MCF 10A (cell line): ENCODE data around the gene CCDC12. TPM values are rescaled to one million over a fixed set of nuclear protein-coding genes. Genes with fewer than 3 reads are reported as not detected.

Source experiments
- BruUV-seq: library from RNA; stranded (reverse); fragments of 400-500 nt; replicated peaks from 2 replicates; lab custom pipeline; 2021; lab: Mats Ljungman, UMichigan
- CTCF ChIA-PET: fragments of 300-600 bp; sonication (Branson Sonifier 250); formaldehyde crosslinking; extraction: SDS; loops from one replicate; lab custom pipeline; 2021; ENCODE audit warnings: antibody characterized with exemption, inconsistent platforms; lab: Yijun Ruan, JAX
- POLR2A ChIA-PET: fragments of 300-600, 350-650 bp; sonication (Branson Sonifier 250); formaldehyde crosslinking; extraction: SDS; loops from one replicate; lab custom pipeline; 2020; ENCODE audit warnings: antibody characterized with exemption, inconsistent platforms; lab: Yijun Ruan, JAX
- DNase-seq: peaks from one replicate; pipeline ENCODE4 v3.0.0-alpha.2; 2018; ENCODE audit not compliant: unreplicated experiment
- H3K27ac Mint-ChIP-seq: one replicate; pipeline ENCODE4 v1.8.0; 2022; ENCODE audit warnings: mild to moderate bottlenecking, low read depth, mixed read lengths; ENCODE audit not compliant: unreplicated experiment
- H3K27me3 Mint-ChIP-seq: one replicate; pipeline ENCODE4 v1.8.0; 2022; ENCODE audit warnings: mixed read lengths; ENCODE audit not compliant: insufficient read depth, unreplicated experiment
- H3K36me3 Mint-ChIP-seq: one replicate; pipeline ENCODE4 v1.8.0; 2022; ENCODE audit warnings: mild to moderate bottlenecking, moderate library complexity, mixed read lengths; ENCODE audit not compliant: insufficient read depth, unreplicated experiment
- H3K4me1 Mint-ChIP-seq: one replicate; pipeline ENCODE4 v1.8.0; 2022; ENCODE audit warnings: mixed read lengths; ENCODE audit not compliant: insufficient read depth, unreplicated experiment
- H3K4me3 Mint-ChIP-seq: one replicate; pipeline ENCODE4 v1.8.0; 2022; ENCODE audit warnings: mild to moderate bottlenecking, moderate library complexity, mixed read lengths; ENCODE audit not compliant: unreplicated experiment
- H3K9me3 Mint-ChIP-seq: one replicate; pipeline ENCODE4 v1.8.0; 2022; ENCODE audit warnings: mixed read lengths; ENCODE audit not compliant: unreplicated experiment
- CTCF ChIP-seq: fragments of 200-600 bp; IDR thresholded peaks from one replicate; pipeline ENCODE4 v1.8.0; 2022; ENCODE audit warnings: antibody characterized with exemption, mild to moderate bottlenecking; ENCODE audit not compliant: unreplicated experiment
- intact Hi-C: fragments of 100-400 bp; cut with micrococcal nuclease; formaldehyde crosslinking; loops from 2 replicates; pipeline ENCODE4 v1.14.1; 2022
- total RNA-seq: library from RNA; stranded (reverse); gene quantifications from 2 replicates; pipeline ENCODE4 v1.2.3, GENCODE V29; 2022

The CCDC12 gene
- total RNA-seq, 1 experiment from 2014 or later: 45.9 TPM

- POLR2A ChIA-PET: no interaction called here
- no peak overlapping the region for H3K27ac Mint-ChIP-seq
Observed at GRCh38 chr3:46955157-46955556, 21.4 kb downstream of the CCDC12 start.

GRCh38 chr3:46954178-46954577 lies 22.4 kb downstream of the CCDC12 start:
- Mint-ChIP-seq H3K4me1 (peaks cover 20% of the 10 kb centered on the region), H3K9me3 (no peaks in the 10 kb centered on the region), H3K27ac (no peak overlapping the region), H3K27me3 (no peaks in the 10 kb centered on the region), H3K36me3 (peaks cover 9% of the 10 kb centered on the region), H3K4me3 (no peak overlapping the region)
- intact Hi-C loops: no loop called here
- no peak for TF ChIP-seq CTCF
- CTCF ChIA-PET: interaction anchor here (0.6 to 0.9 kb wide), 2 partner anchors 19 to 291 kb away, joined by 3 read pairs; no protein-coding TSS in a partner anchor
- BruUV-seq: no TSS peak
- POLR2A ChIA-PET: no interaction called here
- DNase-seq: no peak

More at GRCh38 chr3:46955157-46955556, 21.4 kb downstream of the CCDC12 start:
- no peak for DNase-seq
- Mint-ChIP-seq H3K4me1 (peaks cover 28% of the 10 kb centered on the region), H3K36me3 (peaks cover 9% of the 10 kb centered on the region), H3K27me3 (no peaks in the 10 kb centered on the region), H3K4me3 (no peak overlapping the region), H3K9me3 (no peaks in the 10 kb centered on the region)
- CTCF ChIA-PET: no interaction called here
- intact Hi-C loops: no loop called here
- TF ChIP-seq CTCF: no peak
- BruUV-seq: no TSS peak

GRCh38 chr3:46953234-46954010 lies 23.1 kb downstream of the CCDC12 start:
- Mint-ChIP-seq H3K27me3 (no peaks in the 10 kb centered on the region), H3K27ac (no peak overlapping the region), H3K4me3 (no peak overlapping the region), H3K4me1 (peaks cover 28% of the 10 kb centered on the region), H3K36me3 (peaks cover 9% of the 10 kb centered on the region), H3K9me3 (no peaks in the 10 kb centered on the region)
- intact Hi-C loops: no loop called here
- no peak for TF ChIP-seq CTCF
- CTCF ChIA-PET: no interaction called here
- no TSS peak for BruUV-seq
- POLR2A ChIA-PET: no interaction called here
- DNase-seq: no peak

GRCh38 chr3:46952813-46953212 lies 23.7 kb downstream of the CCDC12 start:
- Mint-ChIP-seq H3K27me3 (no peaks in the 10 kb centered on the region), H3K27ac (peak overlapping the region; percentile 41), H3K9me3 (no peaks in the 10 kb centered on the region), H3K4me3 (no peak overlapping the region), H3K36me3 (peaks cover 3% of the 10 kb centered on the region), H3K4me1 (peaks cover 34% of the 10 kb centered on the region)
- POLR2A ChIA-PET: no interaction called here
- CTCF ChIA-PET: no interaction called here
- DNase-seq: no peak
- TF ChIP-seq CTCF: no peak
- no TSS peak for BruUV-seq
- intact Hi-C loops: no loop called here
